Loucy (cell line): ENCODE measurements around the gene IL12RB2.

Experiments
- H2AFZ ChIP-seq: fragments of 200-600 bp; sonication (generic); 2 replicates; pipeline ENCODE4 v1.6.0; 2016; ENCODE audit warnings: antibody characterized with exemption, mild to moderate bottlenecking, low read length, moderate library complexity
- H3F3A ChIP-seq: fragments of 200-600 bp; 2 replicates; pipeline ENCODE4 v1.6.0; 2016; ENCODE audit warnings: antibody characterized with exemption, low read depth, mild to moderate bottlenecking
- H3K27me3 ChIP-seq: fragments of 200-600 bp; sonication (generic); 2 replicates; pipeline ENCODE4 v1.6.1; 2014; ENCODE audit warnings: low read length, mild to moderate bottlenecking; ENCODE audit not compliant: insufficient read depth, poor library complexity, severe bottlenecking
- H3K36me3 ChIP-seq: fragments of 200-600 bp; sonication (generic); 2 replicates; pipeline ENCODE4 v1.6.1; 2016; ENCODE audit warnings: low read length; ENCODE audit not compliant: insufficient read depth
- H3K4me1 ChIP-seq: fragments of 200-600 bp; sonication (generic); 2 replicates; pipeline ENCODE4 v1.5.1; 2014; ENCODE audit warnings: low read length, mild to moderate bottlenecking; ENCODE audit not compliant: insufficient read depth, poor library complexity, severe bottlenecking
- H3K4me2 ChIP-seq: fragments of 200-600 bp; sonication (generic); 2 replicates; pipeline ENCODE4 v1.6.0; 2014; ENCODE audit warnings: antibody characterized with exemption, low read length, low read depth, mild to moderate bottlenecking; ENCODE audit not compliant: poor library complexity, severe bottlenecking
- H3K4me3 ChIP-seq: fragments of 200-600 bp; sonication (generic); 2 replicates; pipeline ENCODE4 v1.5.1; 2014; ENCODE audit warnings: low read length, mild to moderate bottlenecking, mixed read lengths; ENCODE audit not compliant: poor library complexity, severe bottlenecking
- H3K79me2 ChIP-seq: fragments of 200-600 bp; sonication (generic); 2 replicates; pipeline ENCODE4 v1.6.1; 2014; ENCODE audit warnings: low read length; ENCODE audit not compliant: insufficient read depth
- H3K9ac ChIP-seq: fragments of 200-600 bp; sonication (generic); 2 replicates; pipeline ENCODE4 v1.6.0; 2014; ENCODE audit warnings: mild to moderate bottlenecking, low read depth, low read length, moderate library complexity; ENCODE audit not compliant: poor library complexity, severe bottlenecking
- H3K9me2 ChIP-seq: fragments of 200-600 bp; sonication (generic); replicated peaks from 2 replicates; pipeline ENCODE4 v1.6.1; 2016; ENCODE audit warnings: low read depth, low read length, mixed read lengths
- H3K9me3 ChIP-seq: fragments of 200-600 bp; sonication (generic); 2 replicates; pipeline ENCODE4 v1.6.1; 2014; ENCODE audit warnings: mild to moderate bottlenecking, antibody characterized with exemption, low read length, low read depth; ENCODE audit not compliant: insufficient read depth
- H4K20me1 ChIP-seq: fragments of 200-600 bp; sonication (generic); 2 replicates; pipeline ENCODE4 v1.6.0; 2014; ENCODE audit warnings: antibody characterized with exemption, low read length, mild to moderate bottlenecking; ENCODE audit not compliant: insufficient read depth, poor library complexity, severe bottlenecking
- CTCF ChIP-seq: fragments of 200-600 bp; sonication (generic); conservative IDR thresholded peaks from 2 replicates; pipeline ENCODE4 v1.5.1; 2014; ENCODE audit warnings: mild to moderate bottlenecking, antibody characterized with exemption, low read length
- EZH2phosphoT487 ChIP-seq: fragments of 200-600 bp; IDR thresholded peaks from 2 replicates; pipeline ENCODE4 v1.6.1; 2018; ENCODE audit warnings: antibody characterized with exemption, mild to moderate bottlenecking, moderate library complexity, borderline replicate concordance

Gene IL12RB2

GRCh38 chr1:67430358-67431155, 122.9 kb downstream of the IL12RB2 start, which contains the start of gene SERBP1:
Gene SERBP1 (minus strand): TSS chr1:67430402. CDS start chr1:67430300, 102 bp downstream.
- TF ChIP-seq EZH2phosphoT487 (no peak), CTCF (no peak)

GRCh38 chr1:67431156-67431765, 123.6 kb downstream of the IL12RB2 start:
- H3K9me3 ChIP-seq = no peaks in the 10 kb centered on the region
- peaks cover 31% of the 10 kb centered on the region for H4K20me1 ChIP-seq
- peak overlapping the region; percentile 94 for H3K4me3 ChIP-seq
- H3F3A ChIP-seq = peaks cover 3% of the 10 kb centered on the region; the same call in 1 of the 2 replicates
- TF ChIP-seq EZH2phosphoT487 = no peak
- no peak for TF ChIP-seq CTCF
- peaks cover 56% of the 10 kb centered on the region for H3K4me1 ChIP-seq
- H3K79me2 ChIP-seq = peaks cover 40% of the 10 kb centered on the region
- peaks cover 9% of the 10 kb centered on the region for H3K27me3 ChIP-seq
- H3K36me3 ChIP-seq = peaks cover 12% of the 10 kb centered on the region
- no peaks in the 10 kb centered on the region for H3K9me2 ChIP-seq
- peak overlapping the region; percentile 85 for H3K9ac ChIP-seq
- peak overlapping the region; percentile 81 for H3K4me2 ChIP-seq
- peak overlapping the region; percentile 92 for H2AFZ ChIP-seq

More at GRCh38 chr1:67430358-67431155, 122.9 kb downstream of the IL12RB2 start, which contains the start of gene SERBP1:
- peaks cover 57% of the 10 kb centered on the region for H3K4me1 ChIP-seq
- no peaks in the 10 kb centered on the region for H3K9me3 ChIP-seq
- H3K27me3 ChIP-seq = peaks cover 9% of the 10 kb centered on the region
- peaks cover 38% of the 10 kb centered on the region for H4K20me1 ChIP-seq
- peaks cover 47% of the 10 kb centered on the region for H3K79me2 ChIP-seq
- H3K9ac ChIP-seq = peak within 1 kb of the TSS; percentile 92
- peak within 1 kb of the TSS; percentile 92 for H2AFZ ChIP-seq
- H3K4me2 ChIP-seq = peak within 1 kb of the TSS; percentile 98
- H3K9me2 ChIP-seq = no peaks in the 10 kb centered on the region
- peaks cover 19% of the 10 kb centered on the region for H3K36me3 ChIP-seq
- peak within 1 kb of the TSS; percentile 94 for H3K4me3 ChIP-seq
- peaks cover 3% of the 10 kb centered on the region; the same call in 1 of the 2 replicates for H3F3A ChIP-seq

GRCh38 chr1:67431869-67432578, 124.4 kb downstream of the IL12RB2 start:
- H3K9me2 ChIP-seq = no peaks in the 10 kb centered on the region
- H2AFZ ChIP-seq = peak overlapping the region; percentile 92
- H3K9ac ChIP-seq = peak overlapping the region; percentile 85
- peaks cover 9% of the 10 kb centered on the region for H3K27me3 ChIP-seq
- no peaks in the 10 kb centered on the region for H3K9me3 ChIP-seq
- H3K36me3 ChIP-seq = peaks cover 9% of the 10 kb centered on the region; the same call in 1 of the 2 replicates
- H3K4me1 ChIP-seq = peaks cover 50% of the 10 kb centered on the region
- H3F3A ChIP-seq = peaks cover 3% of the 10 kb centered on the region; the same call in 1 of the 2 replicates
- H3K79me2 ChIP-seq = peaks cover 32% of the 10 kb centered on the region
- peak overlapping the region; percentile 94 for H3K4me3 ChIP-seq
- peak overlapping the region; percentile 81 for H3K4me2 ChIP-seq
- TF ChIP-seq CTCF = no peak
- no peak for TF ChIP-seq EZH2phosphoT487
- H4K20me1 ChIP-seq = peaks cover 23% of the 10 kb centered on the region
